A549 (cell line): ENCODE results near the gene LRRFIP2. TPM values are rescaled to one million over a fixed set of nuclear protein-coding genes. Genes with fewer than 3 reads are reported as not detected.

ENCODE experiments used
- ATAC-seq, 2 experiments: fragments of 200-7000 bp in 1 of 2; fragments of >200 bp in 1 of 2; cut with Nextera tagmentation in 1 of 2; cut with Tn5 transposase in 1 of 2; 3 replicates each; pipeline versions ENCODE4 v1.8.0 to v1.9.1; 2018 to 2020; ENCODE audit warnings: mild to moderate bottlenecking in 1 of 2, moderate library complexity in 1 of 2
- CTCF ChIA-PET: fragments of 300-600 bp; sonication (Branson Sonifier 250); formaldehyde crosslinking; extraction: SDS; loops from one replicate; lab custom pipeline; 2021; ENCODE audit warnings: antibody characterized with exemption, inconsistent platforms; lab: Yijun Ruan, JAX
- POLR2A ChIA-PET: fragments of 350-600 bp; formaldehyde crosslinking; extraction: SDS; loops from one replicate; lab custom pipeline; 2021; ENCODE audit warnings: antibody characterized with exemption, inconsistent platforms; lab: Yijun Ruan, JAX
- DNase-seq, 2 experiments: peaks; one replicate each; pipeline versions ENCODE4 v3.0.0 to v3.0.0-alpha.2; 2011 to 2016; ENCODE audit warnings: low read depth in 1 of 2, low spot score in 1 of 2
- FAIRE-seq: peaks from 2 replicates; lab custom pipeline; 2011; peaks lifted over from hg19 to GRCh38; lab: Jason Lieb, UNC
- H3K27ac ChIP-seq, 2 experiments: fragments of >200 bp; sonication (Bioruptor Twin); formaldehyde crosslinking; 3 replicates each; pipeline ENCODE4 v1.5.1; 2016 to 2017
- H3K4me1 ChIP-seq: fragments of >200 bp; sonication (Bioruptor Twin); formaldehyde crosslinking; 3 replicates; pipeline ENCODE4 v1.6.1; 2016
- H3K4me2 ChIP-seq: fragments of >200 bp; sonication (Bioruptor Twin); formaldehyde crosslinking; 3 replicates; pipeline ENCODE4 v1.6.1; 2016
- H3K4me3 ChIP-seq: fragments of >200 bp; sonication (Bioruptor Twin); formaldehyde crosslinking; 3 replicates; pipeline ENCODE4 v1.5.1; 2016
- H3K9me3 ChIP-seq: fragments of >200 bp; sonication (Bioruptor Twin); formaldehyde crosslinking; 3 replicates; pipeline ENCODE4 v1.6.1; 2016
- CBX8 ChIP-seq: fragments of 200-600 bp; sonication (generic); IDR thresholded peaks from 2 replicates; pipeline ENCODE4 v1.6.1; 2016
- EHMT2 ChIP-seq: fragments of 200-600 bp; sonication (generic); IDR thresholded peaks from 2 replicates; pipeline ENCODE4 v1.6.1; 2016; ENCODE audit warnings: antibody characterized with exemption, low read depth, mild to moderate bottlenecking, moderate library complexity
- ESRRA ChIP-seq: fragments of 150-350 bp; IDR thresholded peaks from 2 replicates; pipeline ENCODE4 v1.6.1; 2014; ENCODE audit warnings: mild to moderate bottlenecking, low read length, borderline replicate concordance
- FOSL2 ChIP-seq, 2 experiments: fragments of 450-650 bp in 1 of 2; fragments of >200 bp in 1 of 2; sonication (Bioruptor Twin) in 1 of 2; formaldehyde crosslinking; IDR thresholded peaks; 2 replicates each; pipeline versions ENCODE4 v1.5.0 to v1.6.1; 2016 to 2020; ENCODE audit warnings: mild to moderate bottlenecking in 1 of 2, moderate library complexity in 1 of 2
- FOXS1 ChIP-seq: fragments of 250-450 bp; sonication (Bioruptor Pico); IDR thresholded peaks from 2 replicates; pipeline ENCODE4 v1.5.0; 2020; ENCODE audit warnings: mild to moderate bottlenecking, moderate library complexity
- GATA3 ChIP-seq: IDR thresholded peaks from 2 replicates; pipeline ENCODE4 v1.6.1; 2012; ENCODE audit warnings: borderline replicate concordance
- HDAC2 ChIP-seq: fragments of 200-600 bp; sonication (generic); IDR thresholded peaks from 2 replicates; pipeline ENCODE4 v1.6.1; 2016
- HOXB13 ChIP-seq: fragments of 250-450 bp; sonication (Bioruptor Pico); IDR thresholded peaks from 2 replicates; pipeline ENCODE4 v1.5.0; 2020; ENCODE audit warnings: low read depth, mild to moderate bottlenecking, moderate library complexity
- JUN ChIP-seq, 2 experiments: fragments of >200 bp; sonication (Bioruptor Twin); formaldehyde crosslinking; IDR thresholded peaks; 2 replicates in 1 of 2; 3 replicates in 1 of 2; pipeline ENCODE4 v1.6.1; 2016 to 2017
- JUNB ChIP-seq: fragments of >200 bp; sonication (Bioruptor Twin); formaldehyde crosslinking; IDR thresholded peaks from 2 replicates; pipeline ENCODE4 v1.6.1; 2016
- KDM5A ChIP-seq: fragments of 200-600 bp; sonication (generic); IDR thresholded peaks from 2 replicates; pipeline ENCODE4 v1.6.1; 2016; ENCODE audit warnings: antibody characterized with exemption, mild to moderate bottlenecking
- MAZ ChIP-seq: fragments of 150-350 bp; IDR thresholded peaks from 2 replicates; pipeline ENCODE4 v1.6.1; 2014; ENCODE audit warnings: antibody characterized with exemption, low read depth, low read length, borderline replicate concordance
- NFE2L2 ChIP-seq: fragments of 150-350 bp; conservative IDR thresholded peaks from 2 replicates; pipeline ENCODE4 v1.6.1; 2014; ENCODE audit warnings: low read length
- NR3C1 ChIP-seq: fragments of >200 bp; sonication (Bioruptor Twin); formaldehyde crosslinking; IDR thresholded peaks from 3 replicates; pipeline ENCODE4 v1.6.1; 2017
- POLR2A ChIP-seq: IDR thresholded peaks from 2 replicates; pipeline ENCODE4 v1.6.1; 2012; ENCODE audit warnings: mild to moderate bottlenecking, low read length
- RAD21 ChIP-seq, 2 experiments: fragments of >200 bp in 1 of 2; sonication (Bioruptor Twin) in 1 of 2; formaldehyde crosslinking in 1 of 2; IDR thresholded peaks in 1 of 2; conservative IDR thresholded peaks in 1 of 2; 2 replicates in 1 of 2; 3 replicates in 1 of 2; pipeline ENCODE4 v1.6.1; 2012 to 2018; ENCODE audit warnings: inconsistent platforms in 1 of 2
- RNF2 ChIP-seq: fragments of 200-600 bp; sonication (generic); IDR thresholded peaks from 2 replicates; pipeline ENCODE4 v1.6.1; 2016; ENCODE audit warnings: low read depth, mild to moderate bottlenecking, antibody characterized with exemption, moderate library complexity, borderline replicate concordance
- SMC3 ChIP-seq: fragments of >200 bp; sonication (Bioruptor Twin); formaldehyde crosslinking; IDR thresholded peaks from 3 replicates; pipeline ENCODE4 v1.6.1; 2018; ENCODE audit warnings: inconsistent platforms
- SREBF2 ChIP-seq: fragments of 450-650 bp; IDR thresholded peaks from 2 replicates; pipeline ENCODE4 v1.6.1; 2014; ENCODE audit warnings: mild to moderate bottlenecking, moderate library complexity
- TFCP2L1 ChIP-seq: fragments of 250-450 bp; sonication (Bioruptor Pico); IDR thresholded peaks from 2 replicates; pipeline ENCODE4 v1.5.0; 2021; ENCODE audit warnings: mild to moderate bottlenecking
- ZC3H11A ChIP-seq: fragments of 450-650 bp; IDR thresholded peaks from 2 replicates; pipeline ENCODE4 v1.6.1; 2014; ENCODE audit warnings: antibody characterized with exemption, mild to moderate bottlenecking
- WGBS: methylation state at CpG from one replicate; pipeline ENCODE4 v1.1.6; 2017; ENCODE audit errors: missing lambda C conversion rate; 5-methylcytosine and 5-hydroxymethylcytosine counted together
- polyA plus RNA-seq, 4 experiments: library from polyadenylated mRNA; depleted of rRNA in 3 of 4; stranded (reverse); fragments of >200 nt; fragmentation: RNase III in 1 of 4; extraction: RNeasy Plus Mini Kit Qiagen cat#74134 plus additional on column Dnase treatment in 1 of 4; gene quantifications; 2 replicates in 3 of 4; 3 replicates in 1 of 4; pipeline ENCODE4 v1.2.3, GENCODE V29; 2011 to 2017

LRRFIP2 gene
- polyA plus RNA-seq, 2 of the 4 experiments (the other 2 are of a cell fraction) = 48.0 to 66.4 TPM

GRCh38 chr3:37094636-37095035, 79.7 kb downstream of the LRRFIP2 start:
- CTCF ChIA-PET = no interaction called here

GRCh38 chr3:37093481-37093880, 80.9 kb downstream of the LRRFIP2 start:
- CTCF ChIA-PET = no interaction called here
- 91% methylated on average over 2 of the region's 2 CpGs for WGBS
- no peak for ATAC-seq
- no peak overlapping the region for H3K4me2 ChIP-seq
- TF ChIP-seq ESRRA = no peak
- TF ChIP-seq RNF2 = no peak
- H3K4me1 ChIP-seq = peaks cover 29% of the 10 kb centered on the region
- H3K27ac ChIP-seq = no peak overlapping the region
- DNase-seq = no peak
- POLR2A ChIA-PET = no interaction called here
- FAIRE-seq = no peak
- no peak overlapping the region for H3K4me3 ChIP-seq
- H3K9me3 ChIP-seq = no peaks in the 10 kb centered on the region

More at GRCh38 chr3:37094636-37095035, 79.7 kb downstream of the LRRFIP2 start:
- 85% methylated on average over 3 of the region's 3 CpGs for WGBS
- DNase-seq = no peak
- no peak overlapping the region for H3K4me2 ChIP-seq
- H3K27ac ChIP-seq = no peak overlapping the region
- TF ChIP-seq RNF2 (no peak), FOXS1 (CRISPR knock-in tag) (no peak), ESRRA (no peak), NR3C1 (no peak), HDAC2 (no peak), POLR2A (no peak), NFE2L2 (no peak), TFCP2L1 (CRISPR knock-in tag) (no peak), KDM5A (no peak), HOXB13 (CRISPR knock-in tag) (no peak), CBX8 (no peak), MAZ (no peak), JUNB (no peak), JUN (IDR thresholded peaks at IDR 0.05) (no peak)
- H3K4me3 ChIP-seq = no peak overlapping the region
- FAIRE-seq = no peak
- peaks cover 40% of the 10 kb centered on the region for H3K4me1 ChIP-seq
- no peak for ATAC-seq
- POLR2A ChIA-PET = no interaction called here
- H3K9me3 ChIP-seq = no peaks in the 10 kb centered on the region

- 98% methylated on average over 3 of the region's 3 CpGs for WGBS
- Histone ChIP-seq H3K4me1 (peaks cover 19% of the 10 kb centered on the region), H3K4me2 (no peak overlapping the region), H3K27ac (no peak overlapping the region), H3K9me3 (no peaks in the 10 kb centered on the region), H3K4me3 (no peak overlapping the region)
- TF ChIP-seq GATA3 = no peak
- TF ChIP-seq SREBF2 = no peak
- no peak for TF ChIP-seq SMC3
- TF ChIP-seq EHMT2 = no peak
- no peak for TF ChIP-seq ZC3H11A
- FAIRE-seq (no peak), ATAC-seq (no peak), DNase-seq (no peak)
- ChIA-PET CTCF (interaction anchor here (0.9 kb wide), 1 partner anchor 156 kb away, joined by 3 read pairs; no protein-coding TSS in a partner anchor), POLR2A (no interaction called here)
Measured at GRCh38 chr3:37092484-37092883, 81.9 kb downstream of the LRRFIP2 start.

GRCh38 chr3:37087870-37088269, 86.5 kb downstream of the LRRFIP2 start:
- ChIA-PET CTCF (interaction anchor here (0.7 to 1.0 kb wide), 2 partner anchors 37 to 279 kb away, joined by 3 read pairs; no protein-coding TSS in a partner anchor), POLR2A (no interaction called here)
- H3K4me3 ChIP-seq = no peak overlapping the region
- 100% methylated on average over 2 of the region's 2 CpGs for WGBS
- H3K9me3 ChIP-seq = no peaks in the 10 kb centered on the region
- ATAC-seq (no peak), DNase-seq (no peak), FAIRE-seq (no peak)
- H3K4me2 ChIP-seq = no peak overlapping the region
- TF ChIP-seq MAZ = no peak
- H3K27ac ChIP-seq = no peak overlapping the region
- no peaks in the 10 kb centered on the region for H3K4me1 ChIP-seq

- POLR2A ChIA-PET = no interaction called here
- Histone ChIP-seq H3K4me2 (no peak overlapping the region), H3K4me3 (no peak overlapping the region), H3K27ac (no peak overlapping the region), H3K4me1 (no peaks in the 10 kb centered on the region), H3K9me3 (no peaks in the 10 kb centered on the region)
- DNase-seq (no peak), ATAC-seq (no peak), FAIRE-seq (no peak)
- CTCF ChIA-PET = interaction anchor here (1.0 kb wide), 1 partner anchor 38 kb away, joined by 3 read pairs; no protein-coding TSS in a partner anchor
- WGBS = 85% methylated on average over 6 of the region's 6 CpGs
- TF ChIP-seq RAD21 (conservative IDR thresholded peaks at IDR 0.05 in 1 of 2, IDR thresholded peaks at IDR 0.05 in 1 of 2) (no peak), FOSL2 (IDR thresholded peaks at IDR 0.05) (no peak), FOSL2 (CRISPR knock-in tag; IDR thresholded peaks at IDR 0.05) (peak; percentile 41; the same call in 1 of the 2 replicates)
- TF ChIP-seq, all 56 proteins: peak for 1
Measured at GRCh38 chr3:37086918-37087317, 87.5 kb downstream of the LRRFIP2 start.
